Activated CD8-positive, alpha-beta T cell treated with anti-CD3 and anti-CD28 coated beads for 36 hours (primary cell): ENCODE data around the gene LDB2. TPM values are rescaled to one million over a fixed set of nuclear protein-coding genes. Genes with fewer than 3 reads are reported as not detected.

ENCODE experiments used
- ATAC-seq: fragments of 200-7000 bp; cut with Tn5 transposase; one replicate; pipeline ENCODE4 v1.10.0; 2021; ENCODE audit warnings: mild to moderate bottlenecking, moderate library complexity
- CTCF ChIA-PET: fragments of 350-600 bp; sonication (Branson Sonifier 250); formaldehyde crosslinking; loops from one replicate; lab custom pipeline; 2021; ENCODE audit warnings: antibody characterized with exemption; lab: Charles Lee
- POLR2A ChIA-PET: fragments of 350-600 bp; sonication (Branson Sonifier 250); formaldehyde crosslinking; loops from one replicate; lab custom pipeline; 2021; ENCODE audit warnings: antibody characterized with exemption; lab: Charles Lee
- DNase-seq: peaks from one replicate; pipeline ENCODE4 v3.0.0-alpha.2; 2020
- H3K27ac Mint-ChIP-seq: one replicate; pipeline ENCODE4 v1.8.0; 2021; ENCODE audit warnings: mild to moderate bottlenecking, mixed read lengths
- H3K27me3 Mint-ChIP-seq: one replicate; pipeline ENCODE4 v1.8.0; 2021; ENCODE audit warnings: mixed read lengths
- H3K36me3 Mint-ChIP-seq: one replicate; pipeline ENCODE4 v1.8.0; 2021; ENCODE audit warnings: low read depth, mixed read lengths
- H3K4me1 Mint-ChIP-seq: one replicate; pipeline ENCODE4 v1.8.0; 2021; ENCODE audit warnings: low read depth, mixed read lengths
- H3K4me3 Mint-ChIP-seq: one replicate; pipeline ENCODE4 v1.8.0; 2021; ENCODE audit warnings: mild to moderate bottlenecking, moderate library complexity, mixed read lengths
- H3K9me3 Mint-ChIP-seq: one replicate; pipeline ENCODE4 v1.8.0; 2021; ENCODE audit warnings: mixed read lengths
- CTCF ChIP-seq: fragments of 200-600 bp; IDR thresholded peaks from one replicate; pipeline ENCODE4 v1.8.0; 2022; ENCODE audit warnings: antibody characterized with exemption, mild to moderate bottlenecking
- intact Hi-C: fragments of 100-400 bp; cut with micrococcal nuclease; formaldehyde crosslinking; loops from one replicate; pipeline ENCODE4 v1.10.0; 2022
- total RNA-seq, 2 experiments: library from RNA; stranded (reverse); gene quantifications; one replicate each; pipeline ENCODE4 v1.2.3, GENCODE V29; 2021

The LDB2 gene
- total RNA-seq, 2 experiments from 2014 or later, result not detected

- H3K27ac Mint-ChIP-seq, result no peak overlapping the region
- ChIA-PET POLR2A (no interaction called here), CTCF (no interaction called here)
- H3K27me3 Mint-ChIP-seq, result peaks cover 3% of the 10 kb centered on the region
- intact Hi-C loops, result no loop called here
- no peak for ATAC-seq
- H3K4me3 Mint-ChIP-seq, result no peak overlapping the region
- H3K36me3 Mint-ChIP-seq, result no peaks in the 10 kb centered on the region
- TF ChIP-seq CTCF, result no peak
- no peak for DNase-seq
- no peaks in the 10 kb centered on the region for H3K4me1 Mint-ChIP-seq
- no peaks in the 10 kb centered on the region for H3K9me3 Mint-ChIP-seq
Measured at GRCh38 chr4:16545656-16546055, 352.8 kb downstream of the LDB2 start.

- ATAC-seq, result no peak
- H3K9me3 Mint-ChIP-seq, result no peaks in the 10 kb centered on the region
- CTCF ChIA-PET, result no interaction called here
Measured at GRCh38 chr4:16544869-16545268, 353.6 kb downstream of the LDB2 start.

DNA sequence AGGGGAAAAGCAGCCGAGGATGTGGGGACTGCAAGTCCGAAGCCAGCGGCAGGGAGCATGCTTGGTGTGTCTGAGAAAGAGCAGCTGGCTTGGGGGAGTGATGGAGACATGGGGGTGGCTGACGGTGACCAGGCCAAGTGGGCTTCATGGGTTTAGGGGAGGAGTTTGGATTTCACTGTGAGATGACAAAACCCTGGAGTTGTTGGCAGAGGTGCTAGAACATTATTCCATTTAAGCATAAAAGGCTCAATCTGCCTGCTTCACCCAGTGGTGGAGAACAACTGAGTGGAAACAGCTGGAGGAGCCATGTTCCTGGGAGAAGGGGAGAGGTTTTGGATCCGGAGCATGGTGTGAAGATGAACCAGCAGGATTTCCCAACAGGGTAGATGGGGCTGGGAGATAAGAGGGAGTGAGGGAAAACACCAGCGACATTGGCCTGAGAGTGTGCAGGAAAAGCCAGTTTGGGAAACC is 354.2 kb downstream of the LDB2 start:
- no peaks in the 10 kb centered on the region for H3K4me1 Mint-ChIP-seq
- H3K4me3 Mint-ChIP-seq, result no peak overlapping the region
- H3K27ac Mint-ChIP-seq, result no peak overlapping the region
- DNase-seq (no peak), ATAC-seq (no peak)
- H3K36me3 Mint-ChIP-seq, result no peaks in the 10 kb centered on the region
- ChIA-PET CTCF (no interaction called here), POLR2A (no interaction called here)
- no peaks in the 10 kb centered on the region for H3K9me3 Mint-ChIP-seq
- H3K27me3 Mint-ChIP-seq, result peaks cover 1% of the 10 kb centered on the region
- no peak for TF ChIP-seq CTCF
- intact Hi-C loops, result no loop called here

More at GRCh38 chr4:16544869-16545268, 353.6 kb downstream of the LDB2 start:
- no peak overlapping the region for H3K27ac Mint-ChIP-seq
- intact Hi-C loops, result no loop called here
- H3K36me3 Mint-ChIP-seq, result no peaks in the 10 kb centered on the region
- DNase-seq, result no peak
- peaks cover 1% of the 10 kb centered on the region for H3K27me3 Mint-ChIP-seq
- no peaks in the 10 kb centered on the region for H3K4me1 Mint-ChIP-seq
- TF ChIP-seq CTCF, result no peak
- POLR2A ChIA-PET, result no interaction called here
- H3K4me3 Mint-ChIP-seq, result no peak overlapping the region

- Mint-ChIP-seq H3K4me3 (no peak overlapping the region), H3K27me3 (no peaks in the 10 kb centered on the region), H3K36me3 (no peaks in the 10 kb centered on the region), H3K9me3 (no peaks in the 10 kb centered on the region), H3K27ac (no peak overlapping the region), H3K4me1 (no peaks in the 10 kb centered on the region)
- ChIA-PET CTCF (no interaction called here), POLR2A (no interaction called here)
- no peak for ATAC-seq
- intact Hi-C loops, result no loop called here
- DNase-seq, result no peak
- TF ChIP-seq CTCF, result no peak
Measured at GRCh38 chr4:16537926-16538325, 360.5 kb downstream of the LDB2 start.

- no peak for TF ChIP-seq CTCF
- H3K4me3 Mint-ChIP-seq, result no peak overlapping the region
- no peaks in the 10 kb centered on the region for H3K4me1 Mint-ChIP-seq
- no peak overlapping the region for H3K27ac Mint-ChIP-seq
- intact Hi-C loops, result no loop called here
- H3K9me3 Mint-ChIP-seq, result no peaks in the 10 kb centered on the region
- DNase-seq, result no peak
- no peak for ATAC-seq
- no peaks in the 10 kb centered on the region for H3K27me3 Mint-ChIP-seq
- CTCF ChIA-PET, result no interaction called here
- no peaks in the 10 kb centered on the region for H3K36me3 Mint-ChIP-seq
- POLR2A ChIA-PET, result no interaction called here
Measured at GRCh38 chr4:16532240-16532970, 366.0 kb downstream of the LDB2 start.
